ENCODE measurements around the gene LDLRAD2. TPM values are rescaled to one million over a fixed set of nuclear protein-coding genes. Genes with fewer than 3 reads are reported as not detected.
"Not testable (repeated sequence)": the region's sequence is repeated elsewhere in the genome, so short reads cannot be mapped to it uniquely, and the experiment has no call there.

The LDLRAD2 gene
- polyA plus RNA-seq, 4 donors, result 3.6 to 5.5 (median 5.3) TPM

DNA sequence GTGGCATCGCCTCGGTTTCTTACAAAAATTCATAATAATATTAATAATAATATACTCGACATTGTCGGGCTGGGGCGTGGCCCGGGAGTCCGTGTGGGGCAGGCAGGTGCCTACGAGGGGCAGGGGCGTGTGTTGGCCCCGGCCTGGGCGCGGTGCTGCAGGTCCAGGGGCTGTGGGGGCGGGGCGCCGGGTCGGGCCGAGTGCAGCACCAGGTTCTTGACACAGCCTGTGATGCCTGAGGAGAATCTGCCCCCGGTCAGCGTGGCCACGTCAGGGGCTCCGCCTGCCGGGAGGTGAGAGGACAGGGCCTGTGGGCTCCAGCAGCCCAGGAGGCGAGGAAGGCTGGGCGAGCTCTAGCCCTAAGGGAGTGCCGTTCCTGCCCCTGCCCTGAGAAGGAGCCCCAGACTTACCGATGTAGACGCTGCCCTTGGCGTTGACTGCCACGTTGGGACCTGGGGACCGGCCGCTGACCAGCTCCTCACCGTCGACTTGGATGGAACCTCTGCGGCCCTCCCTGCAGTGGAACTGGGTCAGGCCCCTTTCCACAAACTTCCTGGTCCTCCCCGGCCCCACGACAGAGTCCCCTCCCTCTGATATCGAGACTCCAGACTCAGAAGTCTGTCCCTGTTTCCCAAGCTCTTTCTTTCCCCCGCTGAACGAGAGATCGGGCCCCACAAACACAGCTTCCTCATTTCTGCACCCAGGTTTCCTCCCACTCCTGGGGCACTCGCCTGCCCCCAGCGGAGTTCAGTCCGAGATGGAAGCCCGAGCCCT lies 11.3 kb downstream of the LDLRAD2 start:
- no peak for DNase-seq (ENCODE audit: low read depth in 4 of 4, low spot score in 3 of 4)

DNA sequence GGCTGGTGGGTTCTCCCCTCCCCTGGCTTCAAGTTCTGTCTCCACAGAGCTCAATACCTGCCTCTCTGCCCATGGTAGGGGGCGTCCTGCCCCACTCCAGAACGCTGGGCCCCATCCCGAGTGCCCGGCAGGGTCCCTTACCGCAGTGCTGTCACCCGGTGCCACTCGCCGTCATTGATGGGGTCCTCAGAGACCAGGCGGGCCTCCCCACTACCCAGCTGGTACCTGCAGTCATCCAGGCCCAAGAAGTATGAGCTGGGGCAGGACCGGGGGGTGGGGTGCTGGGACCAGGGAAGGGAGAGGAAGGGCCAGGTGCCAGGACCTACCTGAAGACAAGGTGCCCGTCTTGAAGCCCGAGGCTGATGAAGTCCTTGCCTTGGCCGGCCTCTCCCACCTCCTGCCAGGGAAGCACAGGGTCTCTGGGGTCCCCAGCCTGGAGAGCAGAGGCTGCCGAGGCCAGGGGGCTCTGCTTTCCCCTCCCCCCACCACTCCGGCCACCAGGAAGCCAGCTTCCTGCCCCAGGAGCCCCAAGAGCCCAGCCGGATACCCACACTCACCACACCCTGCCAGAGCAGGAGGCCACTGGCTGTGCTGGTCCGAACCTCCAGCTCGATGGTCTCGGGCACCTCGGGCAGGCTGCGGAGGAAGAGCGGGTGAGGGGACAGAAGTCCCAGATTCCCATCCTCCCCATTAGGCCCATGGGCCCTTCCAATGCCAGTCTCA lies 12.1 kb downstream of the LDLRAD2 start:
- DNase-seq (ENCODE audit: low read depth in 4 of 4, low spot score in 3 of 4), result no peak

DNA sequence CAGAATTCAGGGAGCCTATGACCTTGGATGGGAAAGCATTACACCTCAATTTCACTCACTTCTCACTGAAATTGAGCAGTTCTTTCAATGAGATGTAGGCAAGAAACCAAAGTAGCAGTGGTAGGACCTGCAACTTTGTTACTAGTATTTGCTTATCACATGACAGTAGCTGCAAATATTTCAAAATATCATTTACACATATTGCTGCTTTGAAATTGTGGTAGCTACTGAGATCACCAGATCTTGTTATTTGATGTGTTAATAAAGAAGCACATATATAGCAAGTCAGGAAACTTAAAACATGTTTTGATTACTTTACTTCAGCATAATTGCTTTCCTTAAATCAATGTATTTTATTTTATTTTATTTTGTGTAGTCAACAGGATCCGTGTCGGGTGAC lies 12.9 kb downstream of the LDLRAD2 start:
- DNase-seq (ENCODE audit: low read depth in 4 of 4, low spot score in 3 of 4), result no peak

DNA sequence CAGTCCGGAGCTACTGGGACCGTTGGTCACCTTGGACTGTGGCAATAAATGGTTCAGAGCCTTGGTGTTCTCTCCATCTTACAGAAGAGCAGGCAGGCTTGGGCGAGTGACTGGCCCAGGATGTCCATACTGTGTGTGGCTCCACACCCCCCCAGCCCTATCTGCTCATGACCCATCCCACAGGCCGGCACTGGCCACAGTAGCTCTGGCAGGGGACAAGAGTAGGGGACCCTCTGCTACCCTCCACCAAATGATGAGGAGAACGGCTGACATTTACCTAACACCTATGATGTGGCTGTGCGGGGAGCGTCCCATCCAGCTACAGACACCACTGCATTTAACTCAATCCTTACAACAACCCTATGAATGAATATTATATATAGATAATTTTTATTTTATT lies 13.3 kb downstream of the LDLRAD2 start:
- DNase-seq (ENCODE audit: low read depth in 4 of 4, low spot score in 3 of 4), result no peak

DNA sequence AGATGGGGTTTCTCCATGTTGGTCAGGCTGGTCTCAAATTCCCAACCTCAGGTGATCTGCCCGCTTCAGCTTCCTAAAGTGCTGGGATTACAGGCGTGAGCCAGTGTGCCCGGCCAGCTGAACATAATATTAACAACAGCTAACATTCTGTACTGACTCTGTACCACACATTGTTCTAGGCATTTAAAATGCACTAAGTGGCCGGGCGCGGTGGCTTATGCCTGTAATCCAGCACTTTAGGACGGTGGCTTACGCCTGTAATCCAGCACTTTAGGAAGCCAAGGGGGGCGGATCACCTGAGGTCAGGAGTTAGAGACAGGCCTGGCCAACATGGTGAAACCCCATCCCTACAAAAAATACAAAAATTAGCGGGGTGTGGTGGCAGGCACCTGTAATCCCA lies 14.6 kb downstream of the LDLRAD2 start:
- not testable (repeated sequence) for DNase-seq (ENCODE audit: low read depth in 4 of 4, low spot score in 3 of 4)

DNA sequence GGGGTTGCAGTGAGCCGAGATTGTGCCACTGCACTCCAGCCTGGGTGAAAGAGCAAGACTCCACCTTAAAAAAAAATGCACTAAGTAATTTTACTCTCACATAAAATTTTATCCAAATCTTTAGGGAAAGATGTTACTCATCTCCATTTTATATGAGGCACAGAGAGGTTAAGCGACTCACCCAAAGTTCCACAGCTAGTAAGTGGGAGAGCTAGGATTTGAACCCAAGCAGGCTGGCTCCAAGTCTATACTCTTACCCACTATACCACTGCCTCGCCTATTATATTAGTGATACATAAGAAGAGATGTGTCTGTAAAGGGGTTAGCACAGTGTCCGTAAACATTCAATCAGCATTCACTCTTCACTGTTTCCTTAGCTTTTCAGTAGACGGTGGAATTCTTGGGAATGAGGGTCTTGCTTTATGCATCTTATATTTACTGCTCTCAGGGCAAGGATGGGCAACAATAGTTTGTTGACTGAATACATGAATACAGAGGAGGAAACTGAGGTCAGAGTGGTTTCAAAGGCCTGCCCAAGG lies 15.1 kb downstream of the LDLRAD2 start:
- DNase-seq (ENCODE audit: low read depth in 4 of 4, low spot score in 3 of 4), result no peak

DNA sequence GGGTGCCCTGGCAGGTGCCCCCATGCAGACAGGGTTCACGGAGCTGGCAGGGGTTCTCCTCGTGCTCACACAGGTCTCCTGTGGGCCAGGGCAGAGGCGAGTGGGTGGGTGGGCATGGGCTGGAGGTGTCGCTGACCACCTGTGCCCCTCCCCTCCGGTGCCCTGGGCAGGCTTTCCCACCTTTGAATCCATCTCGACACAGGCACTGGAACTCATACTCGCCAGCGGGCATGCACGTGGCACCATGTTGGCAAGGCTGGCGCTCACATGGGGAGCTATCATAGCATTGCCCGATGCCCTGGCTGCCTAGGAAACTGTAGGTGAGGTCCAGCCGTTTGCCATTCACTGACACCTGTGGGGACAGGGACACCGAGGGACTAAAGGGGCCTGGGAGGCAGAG lies 16.0 kb downstream of the LDLRAD2 start:
- no peak for DNase-seq (ENCODE audit: low read depth in 4 of 4, low spot score in 3 of 4)

DNA sequence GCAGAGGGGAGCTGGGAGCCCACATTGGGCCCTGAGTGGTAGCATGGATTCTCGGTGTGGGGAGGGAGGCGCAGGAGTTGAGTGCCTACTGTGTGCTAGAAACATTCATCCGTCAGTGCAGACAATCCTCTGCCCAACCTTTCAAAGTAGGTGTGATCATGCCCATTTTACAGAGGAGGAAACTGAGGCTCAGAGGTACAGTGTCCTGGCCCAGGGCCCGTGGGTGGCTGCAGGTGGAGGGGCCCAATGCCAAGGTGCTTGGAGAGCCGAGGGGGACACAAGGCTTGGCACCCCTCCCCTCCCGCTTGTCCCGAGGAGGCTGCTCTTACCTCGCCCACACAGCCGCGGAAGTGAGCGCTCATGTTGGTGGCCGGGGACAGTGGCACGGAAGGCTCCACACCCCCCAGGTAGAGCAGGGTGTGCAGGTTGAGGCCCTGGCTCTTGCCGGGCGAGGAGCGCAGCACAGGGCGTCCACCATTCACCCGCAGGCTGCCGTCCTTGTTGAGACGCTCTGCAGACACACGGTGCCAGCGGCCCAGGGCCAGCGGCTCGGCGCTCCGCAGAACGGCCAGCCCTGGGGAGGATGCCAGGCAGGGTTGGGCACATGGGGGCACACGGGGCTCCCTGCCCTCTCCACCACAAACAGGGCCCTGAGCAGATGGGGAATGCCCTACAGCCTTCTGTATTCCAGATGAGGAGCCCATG lies 16.6 kb downstream of the LDLRAD2 start:
- DNase-seq (ENCODE audit: low read depth in 4 of 4, low spot score in 3 of 4), result no peak

DNA sequence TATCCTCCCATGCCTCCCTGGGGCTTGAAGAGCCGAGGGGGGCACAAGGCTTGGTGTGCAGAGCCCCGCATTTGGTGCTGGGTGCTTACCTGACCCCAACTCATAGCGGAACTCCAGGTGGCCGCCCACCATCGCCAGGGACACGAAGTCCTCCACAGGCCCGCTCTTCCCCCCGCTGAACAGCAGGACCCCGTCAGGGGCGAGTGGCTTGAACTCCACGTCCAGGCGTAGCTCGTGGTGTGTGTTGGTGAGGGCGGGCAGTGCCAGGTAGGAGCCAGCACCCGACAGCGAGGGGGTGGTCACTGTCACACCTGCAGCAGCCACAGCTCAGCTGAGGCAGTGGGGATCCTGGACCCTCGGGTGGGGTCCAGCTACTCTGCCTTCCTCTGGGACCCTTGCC lies 17.2 kb downstream of the LDLRAD2 start:
- DNase-seq (ENCODE audit: low read depth in 4 of 4, low spot score in 3 of 4), result no peak

DNA sequence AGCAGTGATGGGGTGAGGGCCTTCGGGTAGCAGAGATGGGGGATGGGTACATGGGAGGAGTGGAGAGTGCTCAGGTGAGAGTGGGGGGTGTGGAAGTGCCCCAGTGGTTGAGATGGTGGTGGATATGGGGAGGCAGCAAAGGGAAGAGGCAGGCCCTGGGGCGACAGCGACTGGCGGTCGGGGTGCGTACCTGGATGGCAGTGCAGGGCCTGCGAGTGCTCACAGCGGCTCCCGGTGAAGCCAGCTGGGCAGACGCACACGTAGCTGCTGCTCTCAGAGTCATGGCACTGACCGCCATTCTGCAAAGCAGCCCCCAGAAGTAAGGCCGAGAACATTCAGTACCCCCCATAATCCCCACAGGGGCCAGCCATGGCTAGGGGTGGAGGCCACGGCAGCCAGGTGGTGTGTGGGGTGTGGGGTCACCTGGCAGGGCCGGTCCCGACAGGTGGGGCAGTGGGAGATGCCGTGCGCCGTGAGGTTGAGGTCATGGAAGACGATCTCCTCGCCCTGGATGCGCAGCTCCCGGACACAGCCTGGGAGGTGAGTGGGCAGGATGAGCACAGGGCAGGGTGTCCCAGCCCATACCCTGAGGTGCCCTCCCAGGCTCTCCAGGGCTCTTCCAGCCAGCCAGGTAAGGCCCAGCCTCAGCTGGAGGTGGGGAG lies 18.9 kb downstream of the LDLRAD2 start:
- DNase-seq (ENCODE audit: low read depth in 4 of 4, low spot score in 3 of 4), result no peak

DNA sequence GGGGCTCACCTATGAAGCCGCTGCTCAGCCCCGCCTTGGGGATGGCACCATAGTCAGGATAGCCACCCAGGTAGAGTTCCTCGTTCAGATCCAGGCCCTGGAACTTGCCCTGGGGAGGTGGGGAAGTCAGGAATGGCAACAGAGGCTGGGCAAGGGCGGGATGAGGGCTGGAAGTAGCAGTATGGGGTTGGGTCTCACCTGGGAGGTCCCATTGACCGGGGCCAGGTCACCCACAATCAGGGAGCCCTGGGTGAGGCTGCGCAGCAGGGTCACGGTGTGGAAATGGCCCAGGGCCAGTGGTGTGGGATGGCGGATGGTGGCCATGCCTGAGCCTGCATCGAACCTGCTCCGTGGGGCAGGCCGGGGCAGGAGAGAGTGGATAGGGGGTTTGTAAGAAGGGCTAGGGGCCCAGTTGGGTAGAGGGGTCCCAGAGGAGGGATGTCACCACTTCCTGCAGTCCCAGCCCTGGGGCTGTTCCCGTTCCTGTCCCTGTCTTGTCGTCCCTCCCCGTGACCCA lies 19.4 kb downstream of the LDLRAD2 start:
- DNase-seq (ENCODE audit: low read depth in 4 of 4, low spot score in 3 of 4), result no peak

DNA sequence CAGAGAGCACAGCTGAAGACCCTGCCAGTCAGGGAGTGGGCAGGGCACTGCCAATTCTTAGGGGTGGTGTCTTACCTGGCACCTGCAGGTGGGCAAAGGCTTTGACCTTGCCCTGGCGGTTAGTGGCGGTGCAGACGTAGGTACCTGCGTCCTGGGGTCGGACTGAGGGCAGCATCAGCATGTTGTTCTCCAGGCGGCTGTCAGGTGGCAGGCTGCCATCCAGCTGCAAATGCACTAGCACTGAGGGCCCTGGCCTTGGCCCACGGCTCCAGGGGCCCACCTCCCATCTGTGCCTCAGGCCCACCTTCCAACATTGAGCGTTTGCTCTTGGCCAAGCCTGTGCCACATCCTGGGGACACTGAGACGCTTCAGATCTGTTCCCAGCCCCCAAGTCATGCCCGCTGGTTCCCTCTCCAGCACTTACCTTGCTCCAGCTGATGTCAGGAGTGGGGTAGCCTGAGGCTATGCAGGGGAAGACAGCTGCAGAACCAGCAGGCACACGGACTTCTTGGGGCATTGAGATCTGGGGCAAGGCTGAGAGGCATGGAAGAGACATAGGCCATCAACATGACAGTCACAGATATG lies 21.4 kb downstream of the LDLRAD2 start:
- no peak for DNase-seq (ENCODE audit: low read depth in 4 of 4, low spot score in 3 of 4)

DNA sequence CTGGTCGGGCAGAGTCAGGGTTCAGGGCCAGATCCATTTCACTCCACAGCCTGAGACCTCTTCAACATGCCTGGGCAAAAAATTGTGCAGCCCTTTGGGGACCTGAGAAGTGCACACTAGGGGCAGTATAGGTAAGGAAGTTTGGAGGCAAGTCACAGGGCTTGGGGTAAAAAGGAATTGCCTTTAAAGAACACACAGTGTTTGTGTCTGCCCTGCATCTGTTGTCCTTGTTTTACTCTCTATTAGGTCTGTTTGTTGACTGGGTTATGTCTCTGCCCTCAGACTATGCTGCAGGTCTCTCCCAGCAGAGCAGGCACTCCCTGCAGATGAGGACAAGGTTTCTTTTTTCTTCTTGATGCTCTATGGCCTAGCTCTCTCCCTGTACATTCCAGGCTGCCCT lies 22.0 kb downstream of the LDLRAD2 start:
- no peak for DNase-seq (ENCODE audit: low read depth in 4 of 4, low spot score in 3 of 4)

DNA sequence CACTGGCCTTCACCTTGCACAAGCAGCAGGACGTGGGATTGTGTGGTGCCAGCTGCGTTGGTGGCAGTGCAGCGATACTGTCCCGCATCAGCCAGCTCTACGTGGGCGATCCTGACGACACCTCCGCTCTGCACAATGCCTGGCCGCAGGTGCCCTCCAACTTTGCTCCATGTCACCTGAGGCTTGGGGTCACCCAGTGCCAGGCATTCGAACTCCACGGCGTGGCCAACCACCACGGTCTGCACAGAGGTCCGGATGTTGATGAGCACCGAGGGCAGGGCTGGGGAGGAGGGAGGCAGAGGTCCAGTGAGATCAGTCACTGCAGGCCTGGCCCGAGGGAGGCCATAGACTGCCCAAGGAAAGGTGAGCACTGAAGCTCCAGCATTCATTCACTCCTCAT lies 22.6 kb downstream of the LDLRAD2 start:
- DNase-seq (ENCODE audit: low read depth in 4 of 4, low spot score in 3 of 4), result no peak

DNA sequence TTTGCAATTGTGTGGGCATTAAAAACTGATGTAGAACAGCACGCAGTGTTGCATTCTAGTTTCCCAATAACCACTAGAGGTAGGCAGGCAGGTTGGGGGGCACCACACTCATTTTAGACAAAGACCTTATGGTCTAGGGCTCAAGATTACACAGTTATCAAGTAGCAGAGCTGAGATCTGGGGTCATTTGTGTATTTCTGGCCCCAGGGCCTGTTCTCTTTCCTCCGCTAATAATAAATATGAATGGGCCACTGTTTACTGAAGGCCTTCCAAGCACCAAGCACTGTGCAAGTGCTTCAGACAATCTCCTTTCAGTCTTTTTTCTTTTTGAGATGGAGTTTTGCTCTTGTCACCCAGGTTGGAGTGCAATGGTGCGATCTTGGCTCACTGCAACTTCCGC lies 23.9 kb downstream of the LDLRAD2 start:
- no peak for DNase-seq (ENCODE audit: low read depth in 4 of 4, low spot score in 3 of 4)

DNA sequence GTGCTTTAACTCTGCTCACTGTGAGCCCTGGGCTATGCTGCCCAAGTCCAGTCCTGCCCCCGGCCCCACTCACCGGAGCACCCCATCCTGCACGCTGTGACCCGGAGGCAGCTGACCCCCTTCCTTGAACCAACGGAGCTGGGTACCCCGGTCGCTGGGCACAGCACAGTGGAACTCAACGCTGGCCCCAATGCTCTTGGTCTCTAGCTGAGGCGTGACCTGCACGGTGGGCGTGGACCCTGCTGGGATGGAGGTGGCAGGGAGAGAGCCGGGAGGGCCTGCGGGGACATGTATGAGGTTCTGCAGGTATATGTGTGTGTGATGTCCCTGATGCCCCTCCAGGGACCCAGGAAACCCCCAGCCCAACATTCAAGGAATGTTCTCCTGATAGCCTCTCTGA lies 24.7 kb downstream of the LDLRAD2 start:
- no peak for DNase-seq (ENCODE audit: low read depth in 4 of 4, low spot score in 3 of 4)

DNA sequence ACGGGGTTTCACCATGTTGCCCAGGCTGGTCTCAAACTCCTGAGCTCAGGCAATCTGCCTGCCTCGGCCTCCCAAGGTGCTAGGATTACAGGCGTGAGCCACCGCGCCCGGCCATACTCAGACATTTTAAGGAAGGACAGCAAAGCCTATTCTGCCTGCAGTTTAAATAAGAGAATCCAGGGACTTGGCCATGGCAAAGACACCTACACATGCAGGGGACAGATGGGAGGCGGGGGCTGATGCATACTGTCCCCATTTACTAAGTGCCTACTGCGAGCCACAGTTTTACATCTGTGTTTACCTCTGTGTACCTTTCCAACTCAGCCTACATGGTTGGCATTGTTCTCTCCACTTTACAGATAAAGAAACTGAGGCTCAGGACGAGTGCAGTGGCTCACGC lies 25.4 kb downstream of the LDLRAD2 start:
- no peak for DNase-seq (ENCODE audit: low read depth in 4 of 4, low spot score in 3 of 4)

DNA sequence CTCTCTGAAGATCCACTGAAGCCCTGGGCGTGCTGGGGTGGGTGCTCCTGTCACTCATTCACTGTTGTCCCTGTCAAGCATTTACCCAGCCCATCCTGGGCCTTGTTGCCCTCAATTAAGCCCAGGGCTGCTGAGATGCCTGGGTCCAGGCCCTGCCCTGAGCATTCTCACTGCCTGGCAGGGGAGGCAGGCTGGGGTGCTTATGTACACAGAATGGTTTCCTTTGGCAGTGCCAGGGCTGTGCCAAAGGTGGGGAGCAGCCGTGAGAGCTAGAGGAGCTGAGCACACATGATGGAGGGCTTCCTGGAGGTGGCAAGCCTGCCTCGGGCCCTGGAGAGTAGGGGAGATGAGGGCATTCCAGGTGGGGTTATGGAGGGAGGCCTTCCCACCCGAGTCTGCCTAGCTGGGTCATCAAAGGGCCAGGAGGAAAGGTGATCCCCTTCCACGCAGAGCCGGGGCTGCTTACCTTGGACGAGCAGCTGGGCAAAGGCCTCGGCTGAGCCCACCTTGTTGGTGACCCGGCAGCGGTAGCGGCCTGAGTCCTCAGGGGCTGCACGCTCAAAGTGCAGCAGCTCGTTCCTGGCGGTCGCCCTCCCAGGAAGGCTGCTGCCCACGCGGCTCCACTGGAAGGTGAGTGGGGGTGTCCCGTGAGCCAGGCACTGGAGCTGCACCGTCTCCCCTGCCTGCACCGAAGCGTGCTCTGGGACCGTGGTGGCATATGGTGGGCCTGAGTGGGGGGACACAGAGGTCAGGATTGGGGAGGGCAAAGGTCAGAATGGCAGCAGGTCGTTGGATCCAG lies 26.5 kb downstream of the LDLRAD2 start:
- no peak for DNase-seq (ENCODE audit: low read depth in 4 of 4, low spot score in 3 of 4)

DNA sequence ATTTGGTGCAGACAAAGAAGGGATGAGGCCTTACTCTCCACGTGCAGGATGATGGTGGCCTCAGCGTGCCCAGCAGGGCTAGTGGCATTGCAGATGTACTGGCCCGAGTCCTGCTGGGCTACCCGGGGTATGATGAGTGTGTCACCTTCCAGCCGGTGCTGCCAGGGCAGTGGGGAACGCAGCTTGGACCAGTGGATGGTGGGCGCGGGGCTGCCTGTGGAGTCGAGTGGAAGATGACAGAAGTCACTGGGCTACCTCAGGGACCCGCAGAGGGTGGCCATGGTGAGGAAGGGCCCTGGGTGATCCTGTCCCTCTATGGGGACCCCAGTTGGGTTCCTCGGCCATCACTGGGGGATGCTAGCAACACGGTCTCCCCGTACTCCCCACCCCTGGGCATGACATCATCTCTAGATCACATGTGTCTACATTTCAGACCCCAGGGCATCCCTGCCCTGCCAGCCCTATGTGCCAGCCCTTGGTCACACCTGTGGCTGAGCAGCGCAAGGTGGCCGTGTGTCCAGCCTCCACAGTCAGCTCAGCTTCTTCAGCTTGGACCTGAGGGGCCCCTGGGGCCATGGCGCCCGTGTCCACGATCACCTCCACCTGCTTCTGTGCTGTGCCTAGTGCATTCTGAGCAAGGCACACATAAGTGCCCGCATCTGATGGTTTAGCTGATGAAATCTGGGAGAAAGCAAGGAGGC lies 27.4 kb downstream of the LDLRAD2 start:
- DNase-seq (ENCODE audit: low read depth in 4 of 4, low spot score in 3 of 4), result no peak

Data from right renal pelvis (tissue), 4 donors.